Stimulated activated CD4-positive, alpha-beta T cell treated with anti-CD3 and anti-CD28 coated beads, Interleukin-15, amount 100 ng/mL, for 48 hours (primary cell): Measurements from ENCODE around the gene MEGF6.
"Not testable (repeated sequence)": the region's sequence is repeated elsewhere in the genome, so short reads cannot be mapped to it uniquely, and the experiment has no call there.

Source experiments
- DNase-seq, 2 donors: peaks; one replicate each; pipeline ENCODE4 v3.0.0-alpha.2; 2020; ENCODE audit warnings: low read depth in 2 of 2

MEGF6 gene

GRCh38 chr1:3627515-3628253, 16.4 kb upstream of the MEGF6 start:
- DNase-seq, result no peak

- DNase-seq, result no peak
Observed at GRCh38 chr1:3626025-3626424, 14.7 kb upstream of the MEGF6 start.

DNA sequence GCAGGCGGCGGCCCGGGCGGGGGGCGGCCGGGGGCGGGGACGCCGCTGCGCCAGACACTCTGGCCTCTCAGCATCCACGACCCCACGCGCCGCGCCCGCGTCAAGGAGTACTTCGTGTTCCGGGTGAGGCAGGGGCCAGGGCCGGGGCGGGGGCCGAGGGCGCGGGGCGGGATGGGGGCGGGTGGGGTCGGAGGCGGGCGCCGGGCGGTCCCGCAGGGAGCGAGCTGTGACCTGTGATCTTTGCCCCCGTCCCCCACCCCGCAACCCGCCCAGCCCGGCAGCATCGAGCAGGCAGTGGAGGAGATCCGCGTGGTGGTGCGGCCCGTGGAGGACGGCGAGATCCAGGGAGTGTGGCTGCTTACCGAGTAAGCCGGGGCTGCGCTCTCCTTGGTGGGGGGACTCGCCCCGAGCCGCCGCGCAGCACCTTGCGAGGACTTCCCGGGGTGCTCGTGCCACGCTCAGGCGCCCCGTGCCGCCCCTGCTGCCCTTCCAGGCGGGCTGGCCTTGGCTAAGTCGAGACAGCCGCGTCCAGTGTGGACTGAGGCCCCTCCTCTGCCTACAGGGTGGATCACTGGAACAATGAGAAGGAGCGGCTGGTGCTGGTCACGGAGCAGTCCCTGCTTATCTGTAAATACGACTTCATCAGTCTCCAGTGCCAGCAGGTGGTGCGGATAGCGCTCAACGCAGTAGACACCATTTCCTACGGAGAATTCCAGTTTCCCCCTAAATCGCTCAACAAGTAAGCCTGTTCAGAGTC, 14.0 kb upstream of the MEGF6 start:
- no peak for DNase-seq

DNA sequence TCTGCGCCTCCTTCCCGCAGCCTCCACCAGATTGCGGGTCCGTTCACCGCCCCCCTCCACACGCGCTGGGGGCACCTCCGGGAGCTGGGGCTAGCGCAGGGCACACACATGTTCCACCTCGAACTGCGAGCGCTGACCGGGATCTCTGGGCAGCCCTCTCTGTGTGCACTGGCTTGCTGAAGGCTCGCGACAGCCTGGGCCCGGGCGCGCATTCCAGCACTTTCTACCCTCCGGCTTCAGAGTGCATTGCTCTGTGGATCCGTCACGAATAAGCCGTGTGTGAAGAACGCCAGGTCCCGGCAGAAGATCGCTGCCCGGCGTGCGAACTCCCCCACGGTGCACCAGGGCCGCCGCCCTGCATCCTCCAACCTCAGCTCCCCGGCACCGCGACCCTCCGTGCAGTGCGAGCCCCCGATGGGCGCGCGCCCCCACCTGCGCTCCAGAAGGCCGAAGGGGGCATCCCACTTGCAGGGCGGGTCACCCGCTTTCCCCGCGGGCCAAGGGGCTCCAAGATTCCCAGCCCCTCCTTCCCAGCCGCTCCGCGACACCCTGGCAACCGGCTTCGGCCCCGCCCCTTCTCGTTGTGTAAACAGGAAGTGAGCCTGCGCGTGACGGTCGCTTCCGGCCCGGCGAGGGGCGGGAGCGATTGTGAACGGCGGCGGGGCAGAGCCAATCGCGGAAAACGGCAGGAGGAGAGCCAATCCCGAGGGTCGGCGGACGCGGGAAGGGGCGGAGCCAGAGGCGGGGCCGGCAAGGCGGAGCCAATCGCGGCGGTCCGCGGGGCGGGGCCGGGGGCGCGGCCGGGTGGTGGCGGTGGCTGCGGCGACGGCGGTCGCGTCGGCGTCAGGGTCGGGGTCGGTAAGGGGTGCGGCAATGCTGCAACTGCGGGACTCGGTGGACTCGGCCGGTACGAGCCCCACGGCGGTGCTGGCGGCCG, 13.2 kb upstream of the MEGF6 start, which contains the start of gene TPRG1L:
TSS of gene TPRG1L (plus strand) at position 816 of the 937 bp plus-strand sequence. CDS start at position 874, 58 bp downstream.
- peak; percentile 94 to 95 for DNase-seq

- no peak for DNase-seq
Observed at GRCh38 chr1:3623441-3624199, 12.3 kb upstream of the MEGF6 start.

GRCh38 chr1:3622102-3622501, 10.8 kb upstream of the MEGF6 start:
- DNase-seq, result not testable (repeated sequence)

DNA sequence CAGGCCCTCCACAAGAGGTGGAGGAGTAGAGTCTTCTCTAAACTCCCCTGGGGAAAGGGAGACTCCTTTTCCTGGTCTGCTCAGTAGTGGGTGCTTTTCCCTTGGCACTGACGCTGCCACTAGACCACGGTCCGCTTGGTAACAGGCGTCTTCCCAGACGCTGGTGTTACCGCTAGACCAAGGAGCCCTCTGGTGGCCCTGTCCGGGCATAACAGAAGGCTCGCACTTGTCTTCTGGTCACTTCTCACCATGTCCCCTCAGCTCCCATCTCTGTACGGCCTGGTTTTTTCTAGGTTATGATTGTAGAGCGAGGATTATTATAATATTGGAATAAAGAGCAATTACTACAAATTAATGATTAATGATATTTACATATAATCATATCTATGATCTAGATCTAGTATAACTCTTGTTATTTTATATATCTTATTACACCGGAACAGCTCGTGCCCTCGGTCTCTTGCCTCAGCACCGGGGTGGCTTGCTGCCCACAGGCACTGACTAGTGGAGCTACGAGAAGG, 9.9 kb upstream of the MEGF6 start:
- DNase-seq, result not testable (repeated sequence)

DNA sequence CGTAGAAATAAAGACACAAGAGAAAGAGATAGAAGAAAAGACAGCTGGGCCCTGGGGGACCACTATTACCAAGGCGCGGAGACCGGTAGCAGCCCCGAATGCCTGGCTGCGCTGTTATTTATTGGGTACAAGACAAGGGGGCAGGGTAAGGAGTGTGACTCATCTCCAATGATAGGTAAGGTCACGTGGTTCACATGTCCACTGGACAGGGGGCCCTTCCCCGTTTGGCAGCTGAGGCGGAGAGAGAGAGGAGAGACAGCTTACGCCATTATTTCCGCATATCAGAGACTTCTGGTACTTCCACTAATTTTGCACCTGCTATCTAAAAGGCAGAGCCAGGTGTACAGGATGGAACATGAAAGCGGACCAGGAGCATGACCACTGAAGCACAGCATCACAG, 9.4 kb upstream of the MEGF6 start:
- DNase-seq, result no peak

GRCh38 chr1:3618881-3619671, 7.8 kb upstream of the MEGF6 start:
- peak; percentile 52 to 68 for DNase-seq

GRCh38 chr1:3618531-3618880, 7.2 kb upstream of the MEGF6 start:
- DNase-seq, result no peak

DNA sequence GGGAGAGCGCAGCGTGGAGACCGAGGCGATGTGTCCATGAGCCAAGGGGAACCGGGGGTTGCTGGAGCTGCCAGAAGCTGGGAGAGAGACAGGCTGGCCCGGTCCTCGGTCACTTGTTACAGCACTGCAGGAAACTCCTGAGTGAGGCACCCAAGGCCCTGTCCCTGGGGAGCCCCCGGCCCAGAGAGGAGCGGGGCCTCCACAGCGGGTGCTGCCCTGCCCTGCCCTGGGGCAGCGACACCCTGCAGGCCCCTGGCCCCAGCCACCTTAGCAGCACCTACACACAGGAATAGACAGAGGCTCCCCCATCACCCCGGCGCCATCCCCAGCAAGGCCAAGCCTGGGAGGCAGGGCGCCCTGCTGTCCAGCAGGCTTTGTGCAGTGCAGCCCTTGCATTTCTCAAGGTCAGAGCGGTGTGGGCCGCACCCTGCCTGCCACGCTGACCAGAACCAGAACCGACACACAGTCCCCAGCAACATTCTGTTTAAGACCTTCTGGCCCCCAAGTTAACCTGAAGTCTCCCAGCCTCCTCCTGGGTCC, 6.6 kb upstream of the MEGF6 start:
- no peak for DNase-seq

DNA sequence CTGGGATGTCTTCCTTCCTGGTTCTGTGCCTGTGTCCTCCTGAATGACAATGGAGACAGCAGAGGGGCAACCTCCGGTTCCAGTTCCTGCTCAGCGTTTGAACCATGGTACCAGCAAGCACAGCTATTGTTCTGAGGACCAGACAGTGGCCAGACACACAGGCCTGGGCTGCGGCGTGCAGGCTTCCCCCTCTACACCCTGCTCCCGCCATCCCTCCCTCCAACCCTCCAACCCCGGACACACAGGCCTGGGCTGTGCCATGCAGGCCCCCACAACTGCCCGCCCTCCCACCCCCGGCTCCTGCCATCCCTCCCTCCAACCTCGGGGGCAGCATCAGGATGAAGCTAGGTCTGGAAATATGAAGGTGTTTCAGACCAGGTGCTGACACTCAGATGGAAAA, 5.6 kb upstream of the MEGF6 start:
- DNase-seq, result no peak

GRCh38 chr1:3614755-3615742, 3.7 kb upstream of the MEGF6 start:
- no peak for DNase-seq

DNA sequence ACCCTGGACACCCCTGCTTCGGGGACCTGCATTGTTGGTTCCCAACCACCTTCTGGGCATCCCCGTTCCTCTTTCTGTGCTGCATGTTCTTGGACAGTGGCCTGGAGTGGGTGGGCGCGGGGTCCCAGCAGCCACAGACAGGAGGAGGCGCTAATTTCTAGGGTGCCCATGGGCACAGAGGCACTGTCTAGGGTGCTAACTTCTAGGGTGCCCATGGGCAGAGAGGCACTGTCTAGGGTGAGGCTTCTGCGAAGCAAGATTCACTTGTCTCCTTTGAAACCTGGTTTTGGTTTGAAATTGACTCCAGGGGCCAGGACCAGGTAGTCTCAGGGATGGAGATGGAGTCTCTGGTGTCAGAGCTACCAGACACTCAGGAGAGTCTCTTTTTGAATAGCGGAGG, 815 bp upstream of the MEGF6 start:
- DNase-seq, result no peak

GRCh38 chr1:3610527-3611169, 660 bp downstream of the MEGF6 start:
- no peak for DNase-seq

DNA sequence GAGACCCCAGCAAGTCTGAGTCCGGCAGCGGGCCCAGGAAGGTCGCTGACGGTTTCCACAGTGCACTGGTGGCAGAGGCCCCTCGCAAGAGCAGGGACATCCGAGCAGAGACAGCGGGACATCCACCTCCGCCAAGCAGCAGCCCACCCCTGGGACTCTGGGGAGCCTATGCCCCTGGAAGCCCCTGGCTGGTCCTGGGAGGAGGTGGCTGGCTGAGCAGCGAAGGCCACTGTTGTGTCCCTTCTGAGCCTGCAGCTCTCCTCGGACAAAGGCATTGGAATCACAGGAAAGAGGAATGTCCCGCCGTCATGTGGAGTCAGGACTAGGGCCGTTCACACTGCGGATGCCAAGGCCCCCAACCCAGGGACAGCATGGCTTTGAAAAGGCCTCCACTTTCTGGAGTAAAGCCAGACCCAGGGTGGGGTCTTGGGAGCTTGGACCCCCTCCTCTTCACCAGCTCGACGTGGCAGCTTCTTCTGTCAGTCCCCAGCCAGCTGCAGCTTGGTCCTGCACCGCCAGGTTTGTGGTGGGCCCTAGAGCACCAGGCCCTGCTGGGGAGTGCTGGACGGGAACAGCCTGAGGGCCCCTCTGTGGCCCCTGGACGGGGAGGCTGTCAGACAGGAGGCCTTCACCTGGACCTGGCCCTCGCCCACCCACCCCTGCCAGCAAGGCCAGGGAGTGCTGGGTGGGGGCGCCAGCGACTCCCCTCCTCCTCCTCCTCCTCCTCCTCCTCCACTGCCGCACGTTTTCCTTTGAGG, 1.4 kb downstream of the MEGF6 start:
- no peak for DNase-seq

- DNase-seq, result no peak
Observed at GRCh38 chr1:3609016-3609768, 2.1 kb downstream of the MEGF6 start.
